Activated CD4-positive, alpha-beta memory T cell treated with anti-CD3 and anti-CD28 coated beads, Interleukin-2, amount 10 ng/mL, durations not matched to agents 7 days and 5 days (primary cell): ENCODE results near the gene CPEB1. TPM values are rescaled to one million over a fixed set of nuclear protein-coding genes. Genes with fewer than 3 reads are reported as not detected.

Experiments used
- CTCF ChIA-PET: fragments of 350-600 bp; sonication (Branson Sonifier 250); formaldehyde crosslinking; loops from one replicate; lab custom pipeline; 2021; ENCODE audit warnings: antibody characterized with exemption, inconsistent platforms; lab: Charles Lee
- POLR2A ChIA-PET: fragments of 350-600 bp; sonication (Branson Sonifier 250); formaldehyde crosslinking; loops from one replicate; lab custom pipeline; 2021; ENCODE audit warnings: antibody characterized with exemption; lab: Charles Lee
- DNase-seq: peaks from one replicate; pipeline ENCODE4 v3.0.0-alpha.2; 2020
- H3K27ac Mint-ChIP-seq: one replicate; pipeline ENCODE4 v1.8.0; 2021; ENCODE audit warnings: mild to moderate bottlenecking, mixed read lengths
- H3K27me3 Mint-ChIP-seq: one replicate; pipeline ENCODE4 v1.8.0; 2021; ENCODE audit warnings: mixed read lengths
- H3K36me3 Mint-ChIP-seq: one replicate; pipeline ENCODE4 v1.8.0; 2021; ENCODE audit warnings: low read depth, mixed read lengths
- H3K4me1 Mint-ChIP-seq: one replicate; pipeline ENCODE4 v1.8.0; 2021; ENCODE audit warnings: mixed read lengths
- H3K4me3 Mint-ChIP-seq: one replicate; pipeline ENCODE4 v1.8.0; 2021; ENCODE audit warnings: mild to moderate bottlenecking, mixed read lengths
- H3K9me3 Mint-ChIP-seq: one replicate; pipeline ENCODE4 v1.8.0; 2021; ENCODE audit warnings: mixed read lengths
- total RNA-seq, 2 experiments: library from RNA; stranded (reverse); gene quantifications; one replicate each; pipeline ENCODE4 v1.2.3, GENCODE V29; 2021

Gene CPEB1
- total RNA-seq, 2 experiments from 2014 or later, result not detected

GRCh38 chr15:82567661-82568060 is 79.5 kb downstream of the CPEB1 start:
- Mint-ChIP-seq H3K4me3 (no peak overlapping the region), H3K9me3 (no peaks in the 10 kb centered on the region), H3K4me1 (no peaks in the 10 kb centered on the region), H3K27ac (no peak overlapping the region), H3K36me3 (no peaks in the 10 kb centered on the region), H3K27me3 (peaks cover 11% of the 10 kb centered on the region)
- DNase-seq, result no peak
- ChIA-PET POLR2A (no interaction called here), CTCF (no interaction called here)

GRCh38 chr15:82566690-82567089 is 80.5 kb downstream of the CPEB1 start:
- Mint-ChIP-seq H3K36me3 (no peaks in the 10 kb centered on the region), H3K4me3 (no peak overlapping the region), H3K9me3 (no peaks in the 10 kb centered on the region), H3K27me3 (peaks cover 8% of the 10 kb centered on the region), H3K4me1 (no peaks in the 10 kb centered on the region), H3K27ac (no peak overlapping the region)
- ChIA-PET POLR2A (no interaction called here), CTCF (no interaction called here)
- DNase-seq, result no peak

- Mint-ChIP-seq H3K27ac (no peak overlapping the region), H3K4me1 (no peaks in the 10 kb centered on the region), H3K9me3 (no peaks in the 10 kb centered on the region), H3K27me3 (peaks cover 7% of the 10 kb centered on the region), H3K4me3 (no peak overlapping the region), H3K36me3 (no peaks in the 10 kb centered on the region)
- CTCF ChIA-PET, result interaction anchor here (1.2 kb wide), 1 partner anchor 28 kb away, joined by 3 read pairs; no protein-coding TSS in a partner anchor
- POLR2A ChIA-PET, result no interaction called here
- no peak for DNase-seq
These were observed 88.7 kb downstream of the CPEB1 start for GRCh38 chr15:82558502-82558901.

- Mint-ChIP-seq H3K36me3 (no peaks in the 10 kb centered on the region), H3K27me3 (peaks cover 21% of the 10 kb centered on the region), H3K4me3 (no peak overlapping the region), H3K27ac (no peak overlapping the region), H3K9me3 (no peaks in the 10 kb centered on the region), H3K4me1 (no peaks in the 10 kb centered on the region)
- ChIA-PET POLR2A (no interaction called here), CTCF (no interaction called here)
- no peak for DNase-seq
These were observed 90.7 kb downstream of the CPEB1 start for GRCh38 chr15:82556315-82557035.

- H3K27ac Mint-ChIP-seq, result no peak overlapping the region
- H3K36me3 Mint-ChIP-seq, result no peaks in the 10 kb centered on the region
- DNase-seq, result no peak
- no peak overlapping the region for H3K4me3 Mint-ChIP-seq
- H3K4me1 Mint-ChIP-seq, result no peaks in the 10 kb centered on the region
- ChIA-PET CTCF (no interaction called here), POLR2A (no interaction called here)
- H3K9me3 Mint-ChIP-seq, result no peaks in the 10 kb centered on the region
- H3K27me3 Mint-ChIP-seq, result peaks cover 31% of the 10 kb centered on the region
These were observed 92.3 kb downstream of the CPEB1 start for GRCh38 chr15:82554849-82555248.

- H3K27ac Mint-ChIP-seq, result no peak overlapping the region
- H3K27me3 Mint-ChIP-seq, result peaks cover 31% of the 10 kb centered on the region
- DNase-seq, result no peak
- ChIA-PET POLR2A (no interaction called here), CTCF (no interaction called here)
- H3K4me1 Mint-ChIP-seq, result no peaks in the 10 kb centered on the region
- H3K9me3 Mint-ChIP-seq, result no peaks in the 10 kb centered on the region
- H3K4me3 Mint-ChIP-seq, result no peak overlapping the region
- H3K36me3 Mint-ChIP-seq, result no peaks in the 10 kb centered on the region
These were observed 92.8 kb downstream of the CPEB1 start for GRCh38 chr15:82554351-82554750.

GRCh38 chr15:82553846-82554245 is 93.3 kb downstream of the CPEB1 start:
- Mint-ChIP-seq H3K4me3 (no peak overlapping the region), H3K4me1 (no peaks in the 10 kb centered on the region), H3K27me3 (peaks cover 31% of the 10 kb centered on the region), H3K9me3 (no peaks in the 10 kb centered on the region), H3K27ac (no peak overlapping the region), H3K36me3 (no peaks in the 10 kb centered on the region)
- no peak for DNase-seq
- ChIA-PET CTCF (interaction anchor here (1.1 kb wide), 1 partner anchor 14 kb away, joined by 3 read pairs; the partner anchor contains the start of gene RPS17), POLR2A (interaction anchor here (1.3 kb wide), 1 partner anchor 14 kb away, joined by 5 read pairs; the partner anchor contains the start of gene RPS17)

GRCh38 chr15:82552861-82553260 is 94.3 kb downstream of the CPEB1 start:
- Mint-ChIP-seq H3K27ac (no peak overlapping the region), H3K36me3 (no peaks in the 10 kb centered on the region), H3K4me1 (no peaks in the 10 kb centered on the region), H3K9me3 (no peaks in the 10 kb centered on the region), H3K27me3 (peaks cover 31% of the 10 kb centered on the region), H3K4me3 (no peak overlapping the region)
- CTCF ChIA-PET, result interaction anchor here (1.0 to 1.1 kb wide), 2 partner anchors 9 to 13 kb away, joined by 3 read pairs; partner anchors contain the start of gene RPS17
- DNase-seq, result no peak
- POLR2A ChIA-PET, result interaction anchor here (1.3 kb wide), 1 partner anchor 13 kb away, joined by 5 read pairs; the partner anchor contains the start of gene RPS17

GRCh38 chr15:82551646-82552247 is 95.4 kb downstream of the CPEB1 start:
- H3K4me3 Mint-ChIP-seq, result no peak overlapping the region
- H3K4me1 Mint-ChIP-seq, result no peaks in the 10 kb centered on the region
- H3K27me3 Mint-ChIP-seq, result peaks cover 29% of the 10 kb centered on the region
- CTCF ChIA-PET, result no interaction called here
- no peaks in the 10 kb centered on the region for H3K36me3 Mint-ChIP-seq
- POLR2A ChIA-PET, result no interaction called here
- no peak overlapping the region for H3K27ac Mint-ChIP-seq
- no peak for DNase-seq
- no peaks in the 10 kb centered on the region for H3K9me3 Mint-ChIP-seq

GRCh38 chr15:82549199-82549665 is 97.9 kb downstream of the CPEB1 start:
- CTCF ChIA-PET, result interaction anchor here (1.3 kb wide), 1 partner anchor 19 kb away, joined by 5 read pairs; no protein-coding TSS in a partner anchor

GRCh38 chr15:82548700-82549099 is 98.5 kb downstream of the CPEB1 start:
- Mint-ChIP-seq H3K27ac (no peak overlapping the region), H3K9me3 (no peaks in the 10 kb centered on the region), H3K36me3 (no peaks in the 10 kb centered on the region), H3K4me1 (no peaks in the 10 kb centered on the region), H3K27me3 (peaks cover 31% of the 10 kb centered on the region), H3K4me3 (no peak overlapping the region)
- DNase-seq, result no peak
- POLR2A ChIA-PET, result interaction anchor here (1.4 kb wide), 1 partner anchor 9 kb away, joined by 3 read pairs; the partner anchor contains the start of gene RPS17
- CTCF ChIA-PET, result interaction anchor here (1.3 kb wide), 1 partner anchor 18 kb away, joined by 5 read pairs; no protein-coding TSS in a partner anchor

More at GRCh38 chr15:82549199-82549665, 97.9 kb downstream of the CPEB1 start:
- Mint-ChIP-seq H3K9me3 (no peaks in the 10 kb centered on the region), H3K36me3 (no peaks in the 10 kb centered on the region), H3K4me3 (no peak overlapping the region), H3K4me1 (no peaks in the 10 kb centered on the region), H3K27me3 (peaks cover 32% of the 10 kb centered on the region), H3K27ac (no peak overlapping the region)
- POLR2A ChIA-PET, result interaction anchor here (1.4 kb wide), 1 partner anchor 9 kb away, joined by 3 read pairs; the partner anchor contains the start of gene RPS17
- DNase-seq, result no peak

- ChIA-PET POLR2A (no interaction called here), CTCF (no interaction called here)
- Mint-ChIP-seq H3K27ac (no peak overlapping the region), H3K9me3 (no peaks in the 10 kb centered on the region), H3K27me3 (peaks cover 8% of the 10 kb centered on the region), H3K4me3 (no peak overlapping the region), H3K4me1 (peaks cover 16% of the 10 kb centered on the region), H3K36me3 (peaks cover 2% of the 10 kb centered on the region)
- no peak for DNase-seq
These were observed 101.7 kb downstream of the CPEB1 start for GRCh38 chr15:82545478-82545877.

- POLR2A ChIA-PET, result no interaction called here
- DNase-seq, result no peak
- H3K27me3 Mint-ChIP-seq, result peaks cover 4% of the 10 kb centered on the region
- CTCF ChIA-PET, result no interaction called here
- H3K4me1 Mint-ChIP-seq, result peaks cover 16% of the 10 kb centered on the region
- H3K27ac Mint-ChIP-seq, result no peak overlapping the region
- H3K9me3 Mint-ChIP-seq, result no peaks in the 10 kb centered on the region
- peaks cover 5% of the 10 kb centered on the region for H3K36me3 Mint-ChIP-seq
- no peak overlapping the region for H3K4me3 Mint-ChIP-seq
These were observed 102.2 kb downstream of the CPEB1 start for GRCh38 chr15:82545002-82545401.
